K562 (cell line): ENCODE measurements around the gene IMPG2.

Experiments used
- CREB1 ChIP-seq, 2 experiments: sonication (generic) in 1 of 2; formaldehyde crosslinking in 1 of 2; IDR thresholded peaks; 2 replicates each; pipeline versions ENCODE4 v1.6.1 to v1.8.0; 2012 to 2022; ENCODE audit warnings: inconsistent platforms in 1 of 2, mild to moderate bottlenecking in 1 of 2, missing genetic modification reagents in 1 of 2, moderate library complexity in 1 of 2
- ELK1 ChIP-seq: sonication (generic); formaldehyde crosslinking; IDR thresholded peaks from 2 replicates; pipeline ENCODE4 v1.8.1; 2022; ENCODE audit warnings: missing genetic modification reagents
- HDGF ChIP-seq: fragments of 450-650 bp; IDR thresholded peaks from 2 replicates; pipeline ENCODE4 v1.6.1; 2016
- MXD1 ChIP-seq: fragments of 250-450 bp; sonication (Bioruptor Pico); IDR thresholded peaks from 2 replicates; pipeline ENCODE4 v1.8.0; 2021; ENCODE audit warnings: borderline replicate concordance, mild to moderate bottlenecking, moderate library complexity; ENCODE audit not compliant: poor library complexity, severe bottlenecking
- NONO ChIP-seq, 2 experiments: fragments of 200-400 bp in 1 of 2; fragments of 450-650 bp in 1 of 2; formaldehyde crosslinking in 1 of 2; IDR thresholded peaks; 2 replicates each; pipeline ENCODE4 v1.6.1; 2017; ENCODE audit warnings: low read depth in 2 of 2, mild to moderate bottlenecking in 2 of 2, moderate library complexity in 2 of 2, low read length in 1 of 2
- POLR2AphosphoS2 ChIP-seq: IDR thresholded peaks from 2 replicates; pipeline ENCODE4 v1.6.1; 2012; ENCODE audit warnings: low read length, improper control_type of control experiment
- SPI1 ChIP-seq: IDR thresholded peaks from 2 replicates; pipeline ENCODE4 v1.6.1; 2011; ENCODE audit warnings: low read depth, low read length, control low read depth, borderline replicate concordance
- YY1 ChIP-seq, 3 experiments: IDR thresholded peaks; 2 replicates each; pipeline ENCODE4 v1.6.1; 2011; ENCODE audit warnings: low read length in 2 of 3, mild to moderate bottlenecking in 2 of 3, moderate library complexity in 2 of 3, borderline replicate concordance in 1 of 3, control low read depth in 1 of 3, low read depth in 1 of 3; ENCODE audit not compliant: insufficient read depth in 3 of 3, insufficient replicate concordance in 2 of 3, control insufficient read depth in 1 of 3, insufficient read length in 1 of 3; ENCODE audit errors: extremely low read depth in 1 of 3
- ZBTB26 ChIP-seq: fragments of 450-650 bp; formaldehyde crosslinking; IDR thresholded peaks from 2 replicates; pipeline ENCODE4 v1.4.0; 2022; ENCODE audit warnings: missing genetic modification characterization
- ZBTB8A ChIP-seq: fragments of 450-650 bp; IDR thresholded peaks from 2 replicates; pipeline ENCODE4 v1.6.1; 2018; ENCODE audit warnings: mild to moderate bottlenecking, moderate library complexity; ENCODE audit not compliant: partially characterized antibody
- ZFP1 ChIP-seq: fragments of 450-650 bp; formaldehyde crosslinking; IDR thresholded peaks from 2 replicates; pipeline ENCODE4 v1.4.0; 2020; ENCODE audit warnings: mild to moderate bottlenecking, mixed read lengths
- ZSCAN29 ChIP-seq: fragments of 450-650 bp; IDR thresholded peaks from 2 replicates; pipeline ENCODE4 v1.6.1; 2017
- TF ChIP-seq, protein P1 (sequence below), 2 experiments: fragments of 450-650 bp in 1 of 2; IDR thresholded peaks; 2 replicates each; pipeline ENCODE4 v1.6.1; 2011 to 2017; ENCODE audit warnings: low read depth in 2 of 2, antibody characterized with exemption in 1 of 2, borderline replicate concordance in 1 of 2, low read length in 1 of 2, mild to moderate bottlenecking in 1 of 2, mixed read lengths in 1 of 2; ENCODE audit not compliant: control insufficient read depth in 1 of 2

DNA sequence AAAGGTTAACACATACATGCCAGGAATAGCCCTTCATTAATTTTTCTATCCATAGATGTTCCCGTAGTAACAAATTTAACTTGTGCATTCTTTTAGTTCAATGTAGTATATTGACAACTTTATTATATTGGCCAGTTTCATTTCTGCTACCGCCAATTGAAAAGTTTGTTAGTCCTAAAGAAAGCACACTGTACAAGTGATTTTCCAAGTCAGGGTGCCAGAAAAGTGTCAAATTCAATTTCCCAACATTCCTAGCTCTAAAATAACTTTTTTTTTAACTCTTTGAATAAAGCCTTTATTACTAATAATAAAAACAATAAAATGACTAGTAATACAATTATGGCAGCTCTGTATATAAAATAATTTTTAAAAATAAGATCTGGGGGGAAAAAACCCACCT, 68.9 kb downstream of the IMPG2 start:
- TF ChIP-seq SPI1 = no peak
- TF ChIP-seq ZBTB26 (CRISPR knock-in tag) = no peak
- TF ChIP-seq POLR2AphosphoS2 = no peak
- no peak for TF ChIP-seq ZSCAN29
- no peak for TF ChIP-seq ZBTB8A
- TF ChIP-seq ZFP1 (CRISPR knock-in tag) = no peak
- TF ChIP-seq ELK1 (CRISPR knock-in tag) = no peak
- TF ChIP-seq NONO (IDR thresholded peaks at IDR 0.05; ENCODE audit: low read depth in 2 of 2, low read length in 1 of 2) = no peak
- TF ChIP-seq, protein P1, sequence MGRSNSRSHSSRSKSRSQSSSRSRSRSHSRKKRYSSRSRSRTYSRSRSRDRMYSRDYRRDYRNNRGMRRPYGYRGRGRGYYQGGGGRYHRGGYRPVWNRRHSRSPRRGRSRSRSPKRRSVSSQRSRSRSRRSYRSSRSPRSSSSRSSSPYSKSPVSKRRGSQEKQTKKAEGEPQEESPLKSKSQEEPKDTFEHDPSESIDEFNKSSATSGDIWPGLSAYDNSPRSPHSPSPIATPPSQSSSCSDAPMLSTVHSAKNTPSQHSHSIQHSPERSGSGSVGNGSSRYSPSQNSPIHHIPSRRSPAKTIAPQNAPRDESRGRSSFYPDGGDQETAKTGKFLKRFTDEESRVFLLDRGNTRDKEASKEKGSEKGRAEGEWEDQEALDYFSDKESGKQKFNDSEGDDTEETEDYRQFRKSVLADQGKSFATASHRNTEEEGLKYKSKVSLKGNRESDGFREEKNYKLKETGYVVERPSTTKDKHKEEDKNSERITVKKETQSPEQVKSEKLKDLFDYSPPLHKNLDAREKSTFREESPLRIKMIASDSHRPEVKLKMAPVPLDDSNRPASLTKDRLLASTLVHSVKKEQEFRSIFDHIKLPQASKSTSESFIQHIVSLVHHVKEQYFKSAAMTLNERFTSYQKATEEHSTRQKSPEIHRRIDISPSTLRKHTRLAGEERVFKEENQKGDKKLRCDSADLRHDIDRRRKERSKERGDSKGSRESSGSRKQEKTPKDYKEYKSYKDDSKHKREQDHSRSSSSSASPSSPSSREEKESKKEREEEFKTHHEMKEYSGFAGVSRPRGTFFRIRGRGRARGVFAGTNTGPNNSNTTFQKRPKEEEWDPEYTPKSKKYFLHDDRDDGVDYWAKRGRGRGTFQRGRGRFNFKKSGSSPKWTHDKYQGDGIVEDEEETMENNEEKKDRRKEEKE (IDR thresholded peaks at IDR 0.05; ENCODE audit: borderline replicate concordance in 1 of 2, control insufficient read depth in 1 of 2, low read depth in 2 of 2, low read length in 1 of 2) = no peak
- TF ChIP-seq MXD1 (CRISPR knock-in tag) = no peak
- TF ChIP-seq CREB1 (IDR thresholded peaks at IDR 0.05) = no peak
- no peak for TF ChIP-seq CREB1 (CRISPR knock-in tag; IDR thresholded peaks at IDR 0.05)
- TF ChIP-seq HDGF = no peak
- no peak for TF ChIP-seq YY1 (IDR thresholded peaks at IDR 0.05; ENCODE audit: borderline replicate concordance in 1 of 3, control insufficient read depth in 1 of 3, extremely low read depth in 1 of 3, insufficient read depth in 3 of 3, insufficient read length in 1 of 3, insufficient replicate concordance in 2 of 3, low read depth in 1 of 3, low read length in 2 of 3)
